NT2/D1 (cell line): Measurements from ENCODE around the gene FBXW11.
"Not testable (repeated sequence)": the region's sequence is repeated elsewhere in the genome, so short reads cannot be mapped to it uniquely, and the experiment has no call there.

Experiments used
- SUZ12 ChIP-seq: IDR thresholded peaks from 2 replicates; pipeline ENCODE4 v1.6.1; 2011; ENCODE audit not compliant: insufficient read length, insufficient read depth; ENCODE audit errors: extremely low read depth
- YY1 ChIP-seq: IDR thresholded peaks from 2 replicates; pipeline ENCODE4 v1.6.1; 2011; ENCODE audit not compliant: insufficient read length, insufficient read depth
- ZNF274 ChIP-seq: IDR thresholded peaks from 2 replicates; pipeline ENCODE4 v1.6.1; 2011; ENCODE audit warnings: mild to moderate bottlenecking, low read depth, low read length

GRCh38 chr5:172020110-172020786 is 13.8 kb upstream of the FBXW11 start:
- TF ChIP-seq ZNF274, YY1, SUZ12: not testable (repeated sequence)
